GM12874 (cell line): Measurements from ENCODE around the gene PTGER3.
A peak's percentile ranks its signal among the peaks of the same experiment; 100 is the strongest.

Experiments used
- TF ChIP-seq, protein P1 (sequence below): IDR thresholded peaks from 2 replicates; pipeline ENCODE4 v1.5.1; 2011; ENCODE audit warnings: low read depth, mild to moderate bottlenecking, control low read depth, low read length, moderate library complexity; ENCODE audit not compliant: insufficient read depth

Gene PTGER3

GRCh38 chr1:71071720-71072119, 24.1 kb upstream of the PTGER3 start:
- TF ChIP-seq, protein P1, sequence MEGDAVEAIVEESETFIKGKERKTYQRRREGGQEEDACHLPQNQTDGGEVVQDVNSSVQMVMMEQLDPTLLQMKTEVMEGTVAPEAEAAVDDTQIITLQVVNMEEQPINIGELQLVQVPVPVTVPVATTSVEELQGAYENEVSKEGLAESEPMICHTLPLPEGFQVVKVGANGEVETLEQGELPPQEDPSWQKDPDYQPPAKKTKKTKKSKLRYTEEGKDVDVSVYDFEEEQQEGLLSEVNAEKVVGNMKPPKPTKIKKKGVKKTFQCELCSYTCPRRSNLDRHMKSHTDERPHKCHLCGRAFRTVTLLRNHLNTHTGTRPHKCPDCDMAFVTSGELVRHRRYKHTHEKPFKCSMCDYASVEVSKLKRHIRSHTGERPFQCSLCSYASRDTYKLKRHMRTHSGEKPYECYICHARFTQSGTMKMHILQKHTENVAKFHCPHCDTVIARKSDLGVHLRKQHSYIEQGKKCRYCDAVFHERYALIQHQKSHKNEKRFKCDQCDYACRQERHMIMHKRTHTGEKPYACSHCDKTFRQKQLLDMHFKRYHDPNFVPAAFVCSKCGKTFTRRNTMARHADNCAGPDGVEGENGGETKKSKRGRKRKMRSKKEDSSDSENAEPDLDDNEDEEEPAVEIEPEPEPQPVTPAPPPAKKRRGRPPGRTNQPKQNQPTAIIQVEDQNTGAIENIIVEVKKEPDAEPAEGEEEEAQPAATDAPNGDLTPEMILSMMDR, result no peak

DNA sequence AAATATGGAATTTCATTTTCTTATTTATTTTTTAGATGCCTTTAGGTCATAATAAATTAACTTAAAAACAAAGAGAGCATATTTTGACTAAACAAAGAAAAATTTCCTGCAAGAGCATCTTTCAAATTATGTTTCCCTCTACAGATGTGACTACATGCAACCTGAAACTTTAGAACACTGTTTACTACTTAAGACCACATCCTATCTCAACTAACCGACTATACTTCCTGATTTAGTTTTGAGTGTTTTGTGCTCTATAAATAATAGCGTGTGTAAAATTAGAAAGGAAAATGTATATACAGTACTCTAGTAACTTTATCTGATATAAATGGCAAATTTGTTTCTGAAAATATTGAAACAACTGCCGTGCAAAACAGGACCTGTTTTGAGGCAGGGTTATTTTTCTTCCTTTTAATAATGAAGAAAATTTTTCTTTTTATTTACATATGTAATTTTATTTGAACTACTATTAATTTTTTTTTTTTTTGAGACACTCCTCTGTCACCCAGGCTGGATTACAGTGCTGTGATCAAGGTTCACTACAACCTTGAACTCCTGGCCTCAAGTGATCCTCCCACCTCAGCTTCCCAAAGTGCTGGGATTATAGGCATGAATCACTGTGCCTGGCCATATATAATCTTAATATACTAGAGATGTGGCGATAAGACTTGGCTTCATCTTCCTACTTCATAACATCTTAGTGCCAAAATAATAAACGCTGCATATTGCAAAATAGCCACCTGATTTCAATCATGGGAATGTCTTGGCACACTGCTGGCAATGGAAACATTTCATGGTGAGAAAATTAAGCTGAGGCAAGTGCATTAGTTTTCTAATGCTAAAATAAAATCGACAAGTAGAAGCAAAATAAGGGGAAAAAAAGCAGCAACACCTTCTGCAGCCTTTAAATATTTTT, 21.0 kb upstream of the PTGER3 start:
- TF ChIP-seq, protein P1, result no peak

DNA sequence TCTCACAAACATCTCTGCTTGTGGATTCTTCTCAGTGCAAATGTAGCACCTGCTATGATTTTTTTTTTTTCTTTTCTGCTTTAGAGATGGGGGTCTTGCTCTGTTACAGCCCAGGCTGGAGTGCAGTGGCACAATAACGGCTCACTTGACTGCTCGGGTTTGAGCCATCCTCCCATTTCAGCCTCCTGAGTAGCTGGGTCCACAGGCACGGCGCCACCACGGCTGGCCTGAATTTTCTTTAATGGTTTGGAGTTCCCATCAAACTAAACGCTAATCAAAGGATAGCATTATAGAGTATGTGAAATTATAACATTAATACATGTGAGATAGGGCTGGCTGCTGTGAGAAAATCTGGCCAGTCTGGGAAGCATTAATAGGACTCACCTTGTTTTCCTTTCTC, 7.2 kb upstream of the PTGER3 start:
- TF ChIP-seq, protein P1, result no peak

- TF ChIP-seq, protein P1, result no peak
These were observed 6.7 kb upstream of the PTGER3 start for GRCh38 chr1:71054281-71054731.

GRCh38 chr1:71053758-71054157, 6.1 kb upstream of the PTGER3 start:
- TF ChIP-seq, protein P1, result no peak

DNA sequence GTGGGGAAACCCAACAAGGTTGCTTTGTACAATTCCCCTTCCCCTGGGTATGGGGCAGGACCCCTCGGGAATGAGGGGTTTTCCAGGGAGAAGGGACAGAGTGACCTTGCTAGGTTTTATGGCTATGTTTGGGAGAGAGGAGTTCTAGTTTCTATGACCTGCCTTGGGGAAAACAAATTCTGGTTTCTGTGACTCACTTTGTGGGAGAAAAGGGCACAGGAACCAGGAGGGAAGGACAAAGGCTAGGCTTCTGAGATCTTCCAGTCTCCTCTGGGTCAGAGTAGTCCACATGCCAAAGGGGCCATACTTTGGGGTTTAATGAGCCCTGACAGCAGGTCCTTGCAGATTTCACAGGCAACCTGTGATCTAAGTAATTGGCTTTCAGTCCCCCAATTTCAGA, 5.5 kb upstream of the PTGER3 start:
- TF ChIP-seq, protein P1, result no peak

DNA sequence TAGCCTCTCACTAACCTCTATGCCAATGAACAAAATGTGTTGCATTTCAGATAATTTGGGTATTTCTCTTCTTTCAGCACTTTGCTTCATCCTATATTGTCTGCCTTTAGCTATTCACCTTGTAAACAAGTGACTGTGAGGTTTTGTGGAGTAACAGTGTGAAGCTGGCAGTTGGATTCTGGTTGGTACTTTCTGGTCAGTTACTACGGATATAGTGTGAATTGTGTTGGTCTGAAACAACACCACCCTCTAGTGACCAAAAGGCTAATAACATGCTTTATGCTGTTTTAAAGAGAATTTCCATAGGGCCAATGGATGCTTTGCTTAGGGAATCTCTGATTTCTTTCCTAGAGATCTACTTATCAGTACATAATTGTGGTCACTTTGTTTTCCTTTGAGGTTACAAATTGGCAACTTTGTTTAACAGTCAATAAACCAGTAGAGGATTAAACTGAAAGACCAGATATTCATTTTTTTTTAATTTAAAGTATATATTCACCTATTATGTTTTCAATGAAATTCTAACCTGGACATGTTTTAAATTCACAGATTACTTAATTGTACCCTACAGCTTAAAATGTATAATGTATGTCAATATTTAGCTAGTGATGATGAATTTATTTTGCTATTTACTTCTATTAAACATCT, 2.5 kb upstream of the PTGER3 start:
- TF ChIP-seq, protein P1, result peak; percentile 57
